ENCODE measurements around the gene DEK.
A peak's percentile ranks its signal among the peaks of the same experiment; 100 is the strongest.

The DEK gene

GRCh38 chr6:18265787-18266522 lies 1.6 kb upstream of the DEK start:
- H3K4me3 ChIP-seq (ENCODE audit: low read depth, low read length): no peak overlapping the region

GRCh38 chr6:18264923-18265377 lies 620 bp upstream of the DEK start:
- peak overlapping the region; percentile 48 for H3K4me3 ChIP-seq (ENCODE audit: low read depth, low read length)

GRCh38 chr6:18263418-18264218 lies 712 bp downstream of the DEK start:
- peak overlapping the region; percentile 73 for H3K4me3 ChIP-seq (ENCODE audit: low read depth, low read length)

GRCh38 chr6:18262702-18263417 lies 1.5 kb downstream of the DEK start:
- H3K4me3 ChIP-seq (ENCODE audit: low read depth, low read length): peak overlapping the region; percentile 73

GRCh38 chr6:18261877-18262276 lies 2.5 kb downstream of the DEK start:
- H3K4me3 ChIP-seq (ENCODE audit: low read depth, low read length): peak overlapping the region; percentile 73

- H3K4me3 ChIP-seq (ENCODE audit: low read depth, low read length): no peak overlapping the region
Measured at GRCh38 chr6:18260448-18261106, 3.8 kb downstream of the DEK start.

- no peak overlapping the region for H3K4me3 ChIP-seq (ENCODE audit: low read depth, low read length)
Measured at GRCh38 chr6:18259675-18260447, 4.5 kb downstream of the DEK start.

- no peak overlapping the region for H3K4me3 ChIP-seq (ENCODE audit: low read depth, low read length)
Measured at GRCh38 chr6:18254793-18255192, 9.5 kb downstream of the DEK start.

- no peak overlapping the region for H3K4me3 ChIP-seq (ENCODE audit: low read depth, low read length)
Measured at GRCh38 chr6:18253635-18254034, 10.7 kb downstream of the DEK start.

GRCh38 chr6:18249271-18249670 lies 15.1 kb downstream of the DEK start:
- H3K4me3 ChIP-seq (ENCODE audit: low read depth, low read length): no peak overlapping the region

GRCh38 chr6:18248698-18249097 lies 15.6 kb downstream of the DEK start:
- H3K4me3 ChIP-seq (ENCODE audit: low read depth, low read length): no peak overlapping the region

GRCh38 chr6:18247002-18247401 lies 17.3 kb downstream of the DEK start:
- H3K4me3 ChIP-seq (ENCODE audit: low read depth, low read length): no peak overlapping the region

GRCh38 chr6:18246205-18246604 lies 18.1 kb downstream of the DEK start:
- no peak overlapping the region for H3K4me3 ChIP-seq (ENCODE audit: low read depth, low read length)

- H3K4me3 ChIP-seq (ENCODE audit: low read depth, low read length): no peak overlapping the region
Measured at GRCh38 chr6:18245642-18246041, 18.7 kb downstream of the DEK start.

- H3K4me3 ChIP-seq (ENCODE audit: low read depth, low read length): no peak overlapping the region
Measured at GRCh38 chr6:18245079-18245478, 19.3 kb downstream of the DEK start.

GRCh38 chr6:18244251-18244650 lies 20.1 kb downstream of the DEK start:
- no peak overlapping the region for H3K4me3 ChIP-seq (ENCODE audit: low read depth, low read length)

- no peak overlapping the region for H3K4me3 ChIP-seq (ENCODE audit: low read depth, low read length)
Measured at GRCh38 chr6:18243302-18243893, 20.9 kb downstream of the DEK start.

GRCh38 chr6:18242062-18242851 lies 22.1 kb downstream of the DEK start:
- H3K4me3 ChIP-seq (ENCODE audit: low read depth, low read length): no peak overlapping the region
